ENCODE data around the gene SSR4.

DNA sequence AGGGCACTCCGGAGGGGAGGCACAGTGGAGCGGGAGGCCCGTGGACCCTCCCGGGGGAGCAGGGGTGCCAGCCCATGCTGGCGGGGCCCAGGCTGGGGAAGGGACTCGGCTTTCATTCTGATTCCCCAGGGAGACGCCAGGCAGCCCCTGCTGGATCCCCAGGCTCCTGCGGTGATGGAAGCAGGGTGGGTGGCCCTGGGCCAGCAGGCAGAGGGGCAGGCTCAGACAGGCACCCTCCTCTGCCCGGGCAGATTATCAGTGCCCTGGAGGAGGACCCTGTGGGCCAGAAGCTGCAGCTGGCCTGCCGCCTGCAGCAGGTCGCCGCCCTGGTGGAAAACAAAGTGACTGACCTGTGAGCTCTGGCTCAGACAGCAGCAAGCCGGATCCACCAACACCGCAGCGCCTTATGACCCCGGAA lies 15.8 kb upstream of the SSR4 start:
- TF ChIP-seq ESRRA (IDR thresholded peaks at IDR 0.05; ENCODE audit: borderline replicate concordance, low read length), result no peak
- no peak for TF ChIP-seq RFX5 (IDR thresholded peaks at IDR 0.05)
- no peak for TF ChIP-seq POLR2A (IDR thresholded peaks at IDR 0.05; ENCODE audit: low read length)
- TF ChIP-seq CEBPB (IDR thresholded peaks at IDR 0.05), result no peak
- TF ChIP-seq EP300 (IDR thresholded peaks at IDR 0.05), result no peak

All from A549 (cell line).